GM12878 (cell line): ENCODE results near the gene TSR3. TPM values are rescaled to one million over a fixed set of nuclear protein-coding genes. Genes with fewer than 3 reads are reported as not detected.

ENCODE experiments used
- ATAC-seq: fragments of 200-7000 bp; cut with Tn5 transposase; 3 replicates; pipeline ENCODE4 v1.9.1; 2020; ENCODE audit warnings: mild to moderate bottlenecking, moderate library complexity
- BruUV-seq: library from RNA; stranded (reverse); fragments of 400-500 nt; replicated peaks from 2 replicates; lab custom pipeline; 2021; lab: Mats Ljungman, UMichigan
- CTCF ChIA-PET: fragments of 300-600 bp; sonication (Branson Sonifier 250); formaldehyde crosslinking; extraction: SDS; loops from one replicate; lab custom pipeline; 2021; ENCODE audit warnings: inconsistent platforms; lab: Yijun Ruan, JAX
- POLR2A ChIA-PET: fragments of 350-600 bp; formaldehyde crosslinking; extraction: SDS; loops from one replicate; lab custom pipeline; 2021; ENCODE audit warnings: inconsistent platforms; lab: Charles Lee
- RAD21 ChIA-PET: fragments of 300-600 bp; sonication (Branson Sonifier 250); formaldehyde crosslinking; loops from one replicate; lab custom pipeline; 2023; ENCODE audit warnings: antibody characterized with exemption; ENCODE audit not compliant: unreplicated experiment; lab: Charles Lee
- SMC1A ChIA-PET: fragments of 300-600 bp; sonication (Branson Sonifier 250); formaldehyde crosslinking; loops from one replicate; lab custom pipeline; 2023; ENCODE audit not compliant: unreplicated experiment, uncharacterized antibody; lab: Charles Lee
- DNase-seq: peaks from one replicate; pipeline ENCODE4 v3.0.0-alpha.2; 2011; ENCODE audit warnings: low read depth, low spot score
- FAIRE-seq: peaks from 3 replicates; lab custom pipeline; 2011; peaks lifted over from hg19 to GRCh38; lab: Jason Lieb, UNC
- H2AFZ ChIP-seq: 2 replicates; pipeline ENCODE4 v1.6.0; 2011; ENCODE audit warnings: low read depth, low read length, control low read depth; ENCODE audit not compliant: control insufficient read depth
- H3K27ac ChIP-seq: 2 replicates; pipeline ENCODE4 v1.5.1; 2011; ENCODE audit warnings: control low read depth; ENCODE audit not compliant: control insufficient read depth, insufficient read depth
- H3K27me3 ChIP-seq, 2 experiments: replicated peaks in 1 of 2; 2 replicates each; pipeline versions ENCODE4 v1.6.0 to v1.6.1; 2011; ENCODE audit warnings: low read length in 1 of 2; ENCODE audit not compliant: control insufficient read depth in 2 of 2, insufficient read depth in 2 of 2
- H3K36me3 ChIP-seq, 2 experiments: 2 replicates each; pipeline ENCODE4 v1.5.1; 2011; ENCODE audit warnings: low read length in 1 of 2; ENCODE audit not compliant: control insufficient read depth in 2 of 2, insufficient read depth in 2 of 2
- H3K4me1 ChIP-seq: 2 replicates; pipeline ENCODE4 v1.6.1; 2011; ENCODE audit warnings: mild to moderate bottlenecking, low read length, moderate library complexity, mixed read lengths; ENCODE audit not compliant: control insufficient read depth, insufficient read depth
- H3K4me2 ChIP-seq: 2 replicates; pipeline ENCODE4 v1.6.0; 2011; ENCODE audit warnings: control low read depth; ENCODE audit not compliant: control insufficient read depth, insufficient read depth
- H3K4me3 ChIP-seq: fragments of 200-600 bp; sonication (generic); 2 replicates; pipeline ENCODE4 v1.5.1; 2016
- H3K79me2 ChIP-seq: 2 replicates; pipeline ENCODE4 v1.6.0; 2011; ENCODE audit warnings: low read length; ENCODE audit not compliant: control insufficient read depth, insufficient read depth
- H3K9ac ChIP-seq: 2 replicates; pipeline ENCODE4 v1.8.0; 2011; ENCODE audit warnings: low read length, control low read depth, mixed read lengths; ENCODE audit not compliant: control insufficient read depth, insufficient read depth
- H3K9me3 ChIP-seq: replicated peaks from 3 replicates; pipeline ENCODE4 v1.5.1; 2011; ENCODE audit warnings: mild to moderate bottlenecking, low read length; ENCODE audit not compliant: control insufficient read depth, insufficient read depth
- H4K20me1 ChIP-seq: 2 replicates; pipeline ENCODE4 v1.6.0; 2011; ENCODE audit not compliant: control insufficient read depth, insufficient read depth
- ASH2L ChIP-seq: fragments of 300-600, 200-600 bp; sonication (generic); IDR thresholded peaks from 2 replicates; pipeline ENCODE4 v1.6.1; 2017; ENCODE audit warnings: low read depth, mild to moderate bottlenecking, borderline replicate concordance
- BMI1 ChIP-seq: fragments of 450-650 bp; IDR thresholded peaks from 2 replicates; pipeline ENCODE4 v1.6.1; 2016; ENCODE audit warnings: mild to moderate bottlenecking, moderate library complexity, borderline replicate concordance
- CTCF ChIP-seq, 3 experiments: IDR thresholded peaks in 2 of 3; conservative IDR thresholded peaks in 1 of 3; 2 replicates each; pipeline ENCODE4 v1.5.1; 2011; ENCODE audit warnings: low read depth in 3 of 3, low read length in 3 of 3, mild to moderate bottlenecking in 3 of 3, control low read depth in 2 of 3, moderate library complexity in 2 of 3, inconsistent platforms in 1 of 3, mixed read lengths in 1 of 3; ENCODE audit not compliant: control insufficient read depth in 2 of 3, insufficient read depth in 1 of 3; ENCODE audit errors: extremely low read depth in 1 of 3
- E2F4 ChIP-seq: IDR thresholded peaks from 2 replicates; pipeline ENCODE4 v1.6.1; 2012; ENCODE audit warnings: low read depth, low read length, improper control_type of control experiment
- EP300 ChIP-seq, 2 experiments: fragments of 150-350 bp in 1 of 2; IDR thresholded peaks; 2 replicates each; pipeline ENCODE4 v1.6.1; 2011 to 2012; ENCODE audit warnings: low read depth in 2 of 2, low read length in 2 of 2, borderline replicate concordance in 1 of 2, improper control_type of control experiment in 1 of 2, inconsistent platforms in 1 of 2; ENCODE audit not compliant: control insufficient read depth in 1 of 2
- IKZF2 ChIP-seq, 2 experiments: fragments of 450-650 bp; IDR thresholded peaks; 2 replicates each; pipeline ENCODE4 v1.6.1; 2017; ENCODE audit warnings: mild to moderate bottlenecking in 2 of 2, moderate library complexity in 2 of 2
- JUND ChIP-seq: IDR thresholded peaks from 2 replicates; pipeline ENCODE4 v1.6.1; 2012; ENCODE audit warnings: low read depth, mild to moderate bottlenecking, low read length, improper control_type of control experiment, moderate library complexity
- LARP7 ChIP-seq: fragments of 450-650 bp; IDR thresholded peaks from 2 replicates; pipeline ENCODE4 v1.6.1; 2017; ENCODE audit warnings: mild to moderate bottlenecking
- PBX3 ChIP-seq: IDR thresholded peaks from 2 replicates; pipeline ENCODE4 v1.6.1; 2011; ENCODE audit warnings: mild to moderate bottlenecking, low read depth, low read length, moderate library complexity; ENCODE audit not compliant: insufficient replicate concordance
- TBL1XR1 ChIP-seq: IDR thresholded peaks from 2 replicates; pipeline ENCODE4 v1.6.1; 2012; ENCODE audit warnings: low read depth, low read length, improper control_type of control experiment
- WGBS: methylation state at CpG from one replicate; pipeline ENCODE4 v1.1.6; 2016; ENCODE audit warnings: low lambda C conversion rate; ENCODE audit not compliant: insufficient replicate concordance, insufficient coverage; ENCODE audit errors: missing lambda C conversion rate; 5-methylcytosine and 5-hydroxymethylcytosine counted together
- in situ Hi-C: fragments of 300-500 bp; cut with MboI; formaldehyde crosslinking; loops from 9 replicates; pipeline ENCODE4 v1.14.3; 2018; ENCODE audit warnings: mixed read lengths
- intact Hi-C: fragments of 100-400 bp; cut with micrococcal nuclease; formaldehyde crosslinking; loops from one replicate; pipeline ENCODE4 v1.14.2; 2022; ENCODE audit not compliant: unreplicated experiment
- polyA plus RNA-seq, 11 experiments: library from polyadenylated mRNA; depleted of rRNA in 4 of 11; unstranded in 6 of 11; stranded (reverse) in 5 of 11; fragments of >200 nt; fragmentation: Nextera tagmentation in 4 of 11; fragmentation: Illumina TruSeq in 1 of 11; extraction: Ambion mirVana in 4 of 11; extraction: Trizol in 1 of 11; gene quantifications; 1 replicate in 1 of 11; 2 replicates in 10 of 11; pipeline versions ENCODE4 v1.2.1 to v1.2.3, GENCODE V29; 2011 to 2016; ENCODE audit warnings: inconsistent platforms in 2 of 11, missing spikeins in 2 of 11, low read depth in 1 of 11
- total RNA-seq, 4 experiments: library from RNA; depleted of rRNA in 3 of 4; stranded (reverse); fragments of >200 nt in 3 of 4; fragmentation: Illumina TruSeq in 1 of 4; extraction: Trizol in 1 of 4; gene quantifications; 2 replicates each; pipeline versions ENCODE4 v1.2.1 to v1.2.3, GENCODE V29; 2013 to 2021

Gene TSR3
- total and polyA plus RNA-seq, 10 of the 15 experiments (the other 5 are each of a cell fraction or from before 2014, with no cell fraction given) = 3.4 to 108 (median 46.9) TPM

DNA sequence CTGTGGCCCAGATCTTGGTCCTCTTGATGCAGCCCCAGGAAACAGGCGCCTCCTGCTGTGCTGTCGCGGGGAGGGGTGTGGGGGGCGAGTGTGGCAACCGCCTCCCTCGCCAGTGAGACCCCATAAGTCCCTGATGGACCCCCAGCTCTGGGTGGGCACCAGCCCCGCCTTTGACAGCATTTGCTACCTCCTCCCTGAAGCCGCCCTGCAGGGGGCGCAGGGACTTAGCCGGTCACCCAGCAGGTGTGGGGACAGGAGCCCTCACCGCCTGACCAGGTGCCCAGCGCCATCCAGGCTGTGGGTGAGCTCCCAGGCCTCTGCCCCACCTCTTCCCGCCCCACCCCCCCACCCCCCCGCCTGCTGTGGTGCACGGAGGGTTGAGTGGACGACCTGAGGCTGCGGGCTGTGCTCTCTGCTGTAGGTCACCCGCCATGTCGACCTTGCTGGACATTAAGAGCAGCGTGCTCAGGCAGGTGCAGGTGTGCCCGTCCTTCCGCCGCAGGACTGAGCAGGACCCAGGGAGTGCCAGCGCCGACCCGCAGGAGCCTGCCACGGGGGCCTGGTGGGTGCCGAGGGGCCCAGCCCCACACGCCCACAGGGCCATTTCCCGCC is 13.5 kb downstream of the TSR3 start:
- RAD21 ChIA-PET = no interaction called here
- DNase-seq (no peak), ATAC-seq (no peak), FAIRE-seq (no peak)
- Histone ChIP-seq H3K79me2 (no peaks in the 10 kb centered on the region), H3K27me3 (peaks cover 5 to 8% of the 10 kb centered on the region in 2 experiments; a peak in 3 of 4 replicates), H3K4me2 (no peak overlapping the region), H3K27ac (no peak overlapping the region), H3K36me3 (no peaks in the 10 kb centered on the region), H3K9ac (no peak overlapping the region), H3K4me3 (no peak overlapping the region), H3K4me1 (peaks cover 9% of the 10 kb centered on the region), H3K9me3 (no peaks in the 10 kb centered on the region), H4K20me1 (no peaks in the 10 kb centered on the region), H2AFZ (no peak overlapping the region)
- SMC1A ChIA-PET = no interaction called here
- no TSS peak for BruUV-seq
- CTCF ChIA-PET = interaction anchor here (2.0 kb wide), 1 partner anchor 27 kb away, joined by 6 read pairs; no protein-coding TSS in a partner anchor
- POLR2A ChIA-PET = no interaction called here
- TF ChIP-seq CTCF (IDR thresholded peaks at IDR 0.05 in 2 of 3, conservative IDR thresholded peaks at IDR 0.05 in 1 of 3; ENCODE audit: control insufficient read depth in 2 of 3, extremely low read depth in 1 of 3, insufficient read depth in 1 of 3, low read depth in 3 of 3, low read length in 3 of 3) (peak; percentile 23 to 67 (median 50); a peak in 4 of 6 replicates), EP300 (IDR thresholded peaks at IDR 0.05; ENCODE audit: borderline replicate concordance in 1 of 2, control insufficient read depth in 1 of 2, low read depth in 2 of 2, low read length in 2 of 2) (no peak)
- intact Hi-C loops = no loop called here
- WGBS = 13% methylated on average over 17 of the region's 30 CpGs
- in situ Hi-C loops = no loop called here

DNA sequence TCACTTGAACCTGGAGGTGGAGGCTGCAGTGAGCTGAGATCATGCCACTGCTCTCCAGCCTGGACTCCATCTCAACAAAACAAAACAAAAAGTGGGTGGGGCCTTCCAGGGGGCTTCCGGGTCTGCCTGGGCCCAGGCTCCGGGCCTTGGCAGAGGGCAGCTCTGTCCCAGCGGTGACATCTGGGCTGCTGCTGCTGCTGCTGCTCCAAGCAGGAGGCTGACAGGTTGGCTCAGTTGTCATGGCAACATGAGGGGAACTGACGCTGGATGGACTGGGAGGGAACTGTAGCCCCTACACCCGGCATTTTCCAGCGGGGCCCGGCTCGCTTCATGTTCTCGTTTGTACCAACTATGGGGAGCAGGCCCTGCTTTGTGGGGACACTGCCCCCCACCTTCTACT is 14.2 kb downstream of the TSR3 start:
- WGBS = 74% methylated on average over 9 of the region's 9 CpGs
- no peak for FAIRE-seq
- Histone ChIP-seq H2AFZ (no peak overlapping the region), H3K9ac (no peak overlapping the region), H3K4me2 (no peak overlapping the region), H4K20me1 (no peaks in the 10 kb centered on the region), H3K36me3 (no peaks in the 10 kb centered on the region), H3K4me1 (peaks cover 5% of the 10 kb centered on the region), H3K9me3 (no peaks in the 10 kb centered on the region), H3K4me3 (no peak overlapping the region), H3K27me3 (peaks cover 5 to 8% of the 10 kb centered on the region in 2 experiments; a peak in 3 of 4 replicates), H3K79me2 (no peaks in the 10 kb centered on the region), H3K27ac (no peak overlapping the region)
- ChIA-PET SMC1A (no interaction called here), RAD21 (no interaction called here), POLR2A (no interaction called here), CTCF (interaction anchor here (2.0 kb wide), 1 partner anchor 27 kb away, joined by 6 read pairs; no protein-coding TSS in a partner anchor)
- no peak for DNase-seq
- in situ Hi-C loops = no loop called here
- BruUV-seq = no TSS peak
- no peak for ATAC-seq
- intact Hi-C loops = no loop called here
- TF ChIP-seq LARP7 = no peak
- TF ChIP-seq PBX3 = no peak
- no peak for TF ChIP-seq IKZF2 (IDR thresholded peaks at IDR 0.05)
- TF ChIP-seq JUND = no peak
- TF ChIP-seq ASH2L = no peak
- TF ChIP-seq E2F4 = no peak
- no peak for TF ChIP-seq TBL1XR1
- peak; percentile 27; the same call in 1 of the 2 replicates for TF ChIP-seq BMI1
